H1 (cell line): ENCODE measurements around the gene YIF1A. TPM values are rescaled to one million over a fixed set of nuclear protein-coding genes. Genes with fewer than 3 reads are reported as not detected.

Source experiments
- EGR1 ChIP-seq: IDR thresholded peaks from 2 replicates; pipeline ENCODE4 v1.6.1; 2011; ENCODE audit warnings: low read depth, low read length, borderline replicate concordance
- HDAC6 ChIP-seq: IDR thresholded peaks from one replicate; pipeline ENCODE4 v1.7.1; 2012; ENCODE audit warnings: low read depth, mild to moderate bottlenecking, inconsistent platforms, low read length, moderate library complexity
- JUND ChIP-seq: IDR thresholded peaks from 2 replicates; pipeline ENCODE4 v1.6.1; 2011; ENCODE audit warnings: mild to moderate bottlenecking, improper control_type of control experiment, low read length
- POU5F1 ChIP-seq: IDR thresholded peaks from 2 replicates; pipeline ENCODE4 v1.6.1; 2011; ENCODE audit warnings: low read depth, mild to moderate bottlenecking, low read length, moderate library complexity
- RAD21 ChIP-seq, 2 experiments: IDR thresholded peaks in 1 of 2; conservative IDR thresholded peaks in 1 of 2; 2 replicates each; pipeline ENCODE4 v1.6.1; 2011; ENCODE audit warnings: low read depth in 2 of 2, low read length in 2 of 2, improper control_type of control experiment in 1 of 2, inconsistent platforms in 1 of 2, mild to moderate bottlenecking in 1 of 2, moderate library complexity in 1 of 2
- RFX5 ChIP-seq: IDR thresholded peaks from 2 replicates; pipeline ENCODE4 v1.6.1; 2011; ENCODE audit warnings: low read depth, low read length, improper control_type of control experiment, borderline replicate concordance
- SIN3A ChIP-seq, 2 experiments: IDR thresholded peaks in 1 of 2; conservative IDR thresholded peaks in 1 of 2; 2 replicates each; pipeline ENCODE4 v1.6.1; 2011 to 2012; ENCODE audit warnings: low read length in 2 of 2, improper control_type of control experiment in 1 of 2, low read depth in 1 of 2, mild to moderate bottlenecking in 1 of 2
- SP2 ChIP-seq: IDR thresholded peaks from 2 replicates; pipeline ENCODE4 v1.6.1; 2012; ENCODE audit warnings: mild to moderate bottlenecking, low read length, inconsistent platforms
- polyA plus RNA-seq, 7 experiments: library from polyadenylated mRNA; depleted of rRNA in 3 of 7; stranded (reverse) in 5 of 7; unstranded in 2 of 7; fragments of >200 nt in 5 of 7; fragments of 200-250 nt in 2 of 7; gene quantifications; 1 replicate in 5 of 7; 2 replicates in 1 of 7; 4 replicates in 1 of 7; pipeline versions ENCODE4 v1.2.1 to v1.2.3, GENCODE V29; 2011 to 2013; ENCODE audit warnings: missing spikeins in 2 of 7, mixed read lengths in 2 of 7
- total RNA-seq: library from RNA; stranded (reverse); fragmentation: NEBNext Ultra II Directional; extraction: Animal tissue kit (Norgen Biotek cat#: 25700); gene quantifications from 2 replicates; pipeline ENCODE4 v1.2.1, GENCODE V29; 2021
- TF ChIP-seq, protein P1 (sequence below): fragments of 300-600 bp; sonication (generic); IDR thresholded peaks from 2 replicates; pipeline ENCODE4 v1.7.1; 2012; ENCODE audit warnings: low read length, moderate library complexity, mild to moderate bottlenecking, inconsistent platforms; ENCODE audit not compliant: insufficient replicate concordance

Gene YIF1A
- total and polyA plus RNA-seq, 2 of the 8 experiments (the other 6 are each of a cell fraction or from before 2014, with no cell fraction given) = 70.1 to 178 TPM

- TF ChIP-seq, protein P1, sequence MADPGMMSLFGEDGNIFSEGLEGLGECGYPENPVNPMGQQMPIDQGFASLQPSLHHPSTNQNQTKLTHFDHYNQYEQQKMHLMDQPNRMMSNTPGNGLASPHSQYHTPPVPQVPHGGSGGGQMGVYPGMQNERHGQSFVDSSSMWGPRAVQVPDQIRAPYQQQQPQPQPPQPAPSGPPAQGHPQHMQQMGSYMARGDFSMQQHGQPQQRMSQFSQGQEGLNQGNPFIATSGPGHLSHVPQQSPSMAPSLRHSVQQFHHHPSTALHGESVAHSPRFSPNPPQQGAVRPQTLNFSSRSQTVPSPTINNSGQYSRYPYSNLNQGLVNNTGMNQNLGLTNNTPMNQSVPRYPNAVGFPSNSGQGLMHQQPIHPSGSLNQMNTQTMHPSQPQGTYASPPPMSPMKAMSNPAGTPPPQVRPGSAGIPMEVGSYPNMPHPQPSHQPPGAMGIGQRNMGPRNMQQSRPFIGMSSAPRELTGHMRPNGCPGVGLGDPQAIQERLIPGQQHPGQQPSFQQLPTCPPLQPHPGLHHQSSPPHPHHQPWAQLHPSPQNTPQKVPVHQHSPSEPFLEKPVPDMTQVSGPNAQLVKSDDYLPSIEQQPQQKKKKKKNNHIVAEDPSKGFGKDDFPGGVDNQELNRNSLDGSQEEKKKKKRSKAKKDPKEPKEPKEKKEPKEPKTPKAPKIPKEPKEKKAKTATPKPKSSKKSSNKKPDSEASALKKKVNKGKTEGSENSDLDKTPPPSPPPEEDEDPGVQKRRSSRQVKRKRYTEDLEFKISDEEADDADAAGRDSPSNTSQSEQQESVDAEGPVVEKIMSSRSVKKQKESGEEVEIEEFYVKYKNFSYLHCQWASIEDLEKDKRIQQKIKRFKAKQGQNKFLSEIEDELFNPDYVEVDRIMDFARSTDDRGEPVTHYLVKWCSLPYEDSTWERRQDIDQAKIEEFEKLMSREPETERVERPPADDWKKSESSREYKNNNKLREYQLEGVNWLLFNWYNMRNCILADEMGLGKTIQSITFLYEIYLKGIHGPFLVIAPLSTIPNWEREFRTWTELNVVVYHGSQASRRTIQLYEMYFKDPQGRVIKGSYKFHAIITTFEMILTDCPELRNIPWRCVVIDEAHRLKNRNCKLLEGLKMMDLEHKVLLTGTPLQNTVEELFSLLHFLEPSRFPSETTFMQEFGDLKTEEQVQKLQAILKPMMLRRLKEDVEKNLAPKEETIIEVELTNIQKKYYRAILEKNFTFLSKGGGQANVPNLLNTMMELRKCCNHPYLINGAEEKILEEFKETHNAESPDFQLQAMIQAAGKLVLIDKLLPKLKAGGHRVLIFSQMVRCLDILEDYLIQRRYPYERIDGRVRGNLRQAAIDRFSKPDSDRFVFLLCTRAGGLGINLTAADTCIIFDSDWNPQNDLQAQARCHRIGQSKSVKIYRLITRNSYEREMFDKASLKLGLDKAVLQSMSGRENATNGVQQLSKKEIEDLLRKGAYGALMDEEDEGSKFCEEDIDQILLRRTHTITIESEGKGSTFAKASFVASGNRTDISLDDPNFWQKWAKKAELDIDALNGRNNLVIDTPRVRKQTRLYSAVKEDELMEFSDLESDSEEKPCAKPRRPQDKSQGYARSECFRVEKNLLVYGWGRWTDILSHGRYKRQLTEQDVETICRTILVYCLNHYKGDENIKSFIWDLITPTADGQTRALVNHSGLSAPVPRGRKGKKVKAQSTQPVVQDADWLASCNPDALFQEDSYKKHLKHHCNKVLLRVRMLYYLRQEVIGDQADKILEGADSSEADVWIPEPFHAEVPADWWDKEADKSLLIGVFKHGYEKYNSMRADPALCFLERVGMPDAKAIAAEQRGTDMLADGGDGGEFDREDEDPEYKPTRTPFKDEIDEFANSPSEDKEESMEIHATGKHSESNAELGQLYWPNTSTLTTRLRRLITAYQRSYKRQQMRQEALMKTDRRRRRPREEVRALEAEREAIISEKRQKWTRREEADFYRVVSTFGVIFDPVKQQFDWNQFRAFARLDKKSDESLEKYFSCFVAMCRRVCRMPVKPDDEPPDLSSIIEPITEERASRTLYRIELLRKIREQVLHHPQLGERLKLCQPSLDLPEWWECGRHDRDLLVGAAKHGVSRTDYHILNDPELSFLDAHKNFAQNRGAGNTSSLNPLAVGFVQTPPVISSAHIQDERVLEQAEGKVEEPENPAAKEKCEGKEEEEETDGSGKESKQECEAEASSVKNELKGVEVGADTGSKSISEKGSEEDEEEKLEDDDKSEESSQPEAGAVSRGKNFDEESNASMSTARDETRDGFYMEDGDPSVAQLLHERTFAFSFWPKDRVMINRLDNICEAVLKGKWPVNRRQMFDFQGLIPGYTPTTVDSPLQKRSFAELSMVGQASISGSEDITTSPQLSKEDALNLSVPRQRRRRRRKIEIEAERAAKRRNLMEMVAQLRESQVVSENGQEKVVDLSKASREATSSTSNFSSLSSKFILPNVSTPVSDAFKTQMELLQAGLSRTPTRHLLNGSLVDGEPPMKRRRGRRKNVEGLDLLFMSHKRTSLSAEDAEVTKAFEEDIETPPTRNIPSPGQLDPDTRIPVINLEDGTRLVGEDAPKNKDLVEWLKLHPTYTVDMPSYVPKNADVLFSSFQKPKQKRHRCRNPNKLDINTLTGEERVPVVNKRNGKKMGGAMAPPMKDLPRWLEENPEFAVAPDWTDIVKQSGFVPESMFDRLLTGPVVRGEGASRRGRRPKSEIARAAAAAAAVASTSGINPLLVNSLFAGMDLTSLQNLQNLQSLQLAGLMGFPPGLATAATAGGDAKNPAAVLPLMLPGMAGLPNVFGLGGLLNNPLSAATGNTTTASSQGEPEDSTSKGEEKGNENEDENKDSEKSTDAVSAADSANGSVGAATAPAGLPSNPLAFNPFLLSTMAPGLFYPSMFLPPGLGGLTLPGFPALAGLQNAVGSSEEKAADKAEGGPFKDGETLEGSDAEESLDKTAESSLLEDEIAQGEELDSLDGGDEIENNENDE = no peak
- peak in 1 of 2 experiments; percentile 22; a peak in 1 of 4 replicates for TF ChIP-seq RAD21 (IDR thresholded peaks at IDR 0.05 in 1 of 2, conservative IDR thresholded peaks at IDR 0.05 in 1 of 2; ENCODE audit: low read depth in 2 of 2, low read length in 2 of 2)
- TF ChIP-seq JUND = no peak
- TF ChIP-seq SIN3A (conservative IDR thresholded peaks at IDR 0.05 in 1 of 2, IDR thresholded peaks at IDR 0.05 in 1 of 2; ENCODE audit: low read depth in 1 of 2, low read length in 2 of 2) = peak in 1 of 2 experiments; percentile 19; a peak in 3 of 4 replicates
- no peak for TF ChIP-seq HDAC6
- TF ChIP-seq POU5F1 = no peak
- no peak for TF ChIP-seq EGR1
- no peak for TF ChIP-seq SP2
- TF ChIP-seq RFX5 = no peak
These were observed 19.7 kb downstream of the YIF1A start (continued) for GRCh38 chr11:66268952-66269905.
